GM11168 (cell line): Measurements from ENCODE around the gene RNF44.

Source experiments
- in situ Hi-C: fragments of 300-500 bp; cut with MboI; formaldehyde crosslinking; loops from one replicate; pipeline ENCODE4 v1.12.0; 2022; ENCODE audit warnings: low sequenced_read_pairs; ENCODE audit not compliant: unreplicated experiment

RNF44 gene

GRCh38 chr5:176536902-176537553, at the start of gene RNF44:
Gene RNF44 (minus strand): TSS chr5:176537402. CDS start chr5:176532472, 4,930 bp downstream.
- in situ Hi-C loops: no loop called here

DNA sequence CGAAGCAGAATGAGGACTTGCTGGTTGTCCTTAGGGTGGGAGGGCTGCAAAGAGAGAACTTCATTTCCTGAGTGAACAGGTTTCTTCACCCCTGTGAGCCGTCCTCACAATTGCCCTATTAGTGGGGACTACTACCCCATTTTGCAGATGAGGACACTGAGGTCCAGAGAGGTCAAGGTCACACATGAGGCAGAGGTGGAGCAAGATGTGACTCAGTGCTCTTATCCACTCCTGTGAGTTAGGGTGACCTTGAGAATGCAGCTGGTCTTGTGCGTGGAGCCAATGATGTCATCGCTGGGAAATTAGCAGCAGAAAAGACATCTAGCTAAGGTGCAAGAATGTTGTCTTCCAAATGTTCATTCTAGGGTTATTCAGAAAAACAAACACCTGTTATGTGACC, 45.9 kb upstream of the RNF44 start:
- in situ Hi-C loops: no loop called here

DNA sequence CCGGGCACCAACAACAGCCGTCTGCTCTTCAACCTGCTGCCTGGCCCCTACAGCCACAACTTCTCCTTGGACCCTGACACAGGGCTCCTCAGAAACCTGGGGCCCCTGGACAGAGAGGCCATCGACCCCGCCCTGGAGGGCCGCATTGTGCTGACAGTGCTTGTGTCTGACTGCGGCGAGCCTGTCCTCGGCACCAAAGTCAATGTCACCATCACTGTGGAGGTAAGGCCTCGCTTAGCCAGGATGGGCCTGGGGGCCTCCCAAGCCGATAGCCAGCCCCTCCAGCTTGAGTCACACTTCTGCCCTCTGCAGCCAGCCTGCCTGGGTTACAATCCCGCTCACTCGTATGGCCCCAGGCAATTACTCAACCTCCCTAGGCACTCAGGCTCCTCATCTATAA, 44.2 kb upstream of the RNF44 start:
- in situ Hi-C loops: no loop called here

GRCh38 chr5:176579323-176579722, 42.1 kb upstream of the RNF44 start:
- in situ Hi-C loops: no loop called here

- in situ Hi-C loops: no loop called here
Measured at GRCh38 chr5:176578391-176578808, 41.2 kb upstream of the RNF44 start.

DNA sequence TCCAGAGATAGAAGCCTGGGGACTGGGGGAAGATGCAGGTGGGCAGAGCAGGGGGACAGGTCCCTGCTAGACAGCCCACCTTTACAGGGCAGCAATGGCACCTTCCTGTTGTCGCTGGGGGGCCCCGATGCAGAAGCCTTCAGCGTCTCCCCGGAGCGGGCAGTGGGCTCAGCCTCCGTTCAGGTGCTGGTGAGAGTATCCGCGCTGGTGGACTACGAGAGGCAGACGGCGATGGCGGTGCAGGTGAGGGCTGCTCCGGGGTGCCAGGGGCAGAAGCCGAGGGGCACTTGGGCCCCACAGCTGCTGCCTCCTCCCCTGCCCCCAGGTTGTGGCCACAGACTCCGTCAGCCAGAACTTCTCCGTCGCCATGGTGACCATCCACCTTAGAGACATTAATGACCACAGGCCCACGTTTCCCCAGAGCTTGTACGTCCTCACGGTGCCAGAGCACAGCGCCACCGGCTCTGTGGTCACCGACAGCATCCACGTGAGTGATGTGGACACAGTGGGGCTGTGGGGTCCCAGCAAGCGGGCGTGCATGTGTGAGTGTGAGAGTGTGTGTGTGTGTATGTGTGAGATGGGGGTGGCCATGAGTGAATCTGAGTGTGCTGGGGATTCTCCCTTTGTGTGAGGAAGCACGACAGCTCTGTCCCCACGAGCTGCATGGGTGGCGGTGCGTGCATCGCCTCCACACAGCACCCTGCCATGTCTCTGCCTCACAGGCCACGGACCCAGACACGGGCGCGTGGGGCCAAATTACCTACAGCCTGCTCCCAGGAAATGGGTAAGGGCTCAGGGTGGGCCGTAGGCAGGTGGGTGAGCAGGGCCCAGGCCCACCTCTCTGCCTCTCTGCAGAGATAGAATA, 40.3 kb upstream of the RNF44 start:
- in situ Hi-C loops: no loop called here

DNA sequence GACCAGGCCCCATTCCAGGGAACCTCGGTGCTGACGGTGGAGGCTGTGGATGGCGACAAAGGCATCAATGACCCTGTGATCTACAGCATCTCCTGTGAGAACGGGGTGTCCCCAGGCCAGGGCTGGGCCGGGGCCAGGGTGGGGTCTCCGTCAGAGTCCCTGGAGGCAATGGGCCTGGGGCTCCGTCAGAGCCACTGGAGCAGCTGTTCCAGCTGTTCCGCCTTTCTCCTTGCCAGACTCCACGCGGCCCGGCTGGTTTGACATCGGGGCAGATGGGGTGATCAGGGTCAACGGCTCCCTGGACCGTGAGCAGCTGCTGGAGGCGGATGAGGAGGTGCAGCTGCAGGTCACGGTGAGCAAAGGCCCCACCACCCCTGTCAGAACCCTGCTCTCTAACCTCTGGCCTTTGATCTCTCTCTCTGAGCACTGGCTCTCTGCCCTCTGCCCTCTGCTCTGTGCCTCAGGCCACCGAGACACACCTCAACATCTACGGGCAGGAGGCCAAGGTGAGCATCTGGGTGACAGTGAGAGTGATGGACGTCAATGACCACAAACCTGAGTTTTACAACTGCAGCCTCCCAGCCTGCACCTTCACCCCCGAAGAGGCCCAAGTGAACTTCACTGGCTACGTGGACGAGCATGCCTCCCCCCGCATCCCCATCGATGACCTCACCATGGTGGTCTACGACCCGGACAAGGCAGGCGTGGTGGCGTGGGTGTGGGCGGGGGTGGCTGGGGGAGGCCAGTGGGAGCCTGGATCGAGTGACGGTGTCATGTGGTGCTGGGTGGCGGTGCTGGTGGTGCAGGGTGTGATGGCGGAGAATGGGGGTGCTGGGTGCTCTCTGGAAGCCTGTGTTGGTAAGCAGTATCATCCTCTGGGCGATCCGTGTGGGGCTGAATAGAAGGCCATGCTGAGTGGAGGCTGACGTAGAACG, 38.6 kb upstream of the RNF44 start:
- in situ Hi-C loops: no loop called here

GRCh38 chr5:176575066-176575465, 37.9 kb upstream of the RNF44 start:
- in situ Hi-C loops: no loop called here

- in situ Hi-C loops: no loop called here
Measured at GRCh38 chr5:176574297-176574591, 37.0 kb upstream of the RNF44 start.

DNA sequence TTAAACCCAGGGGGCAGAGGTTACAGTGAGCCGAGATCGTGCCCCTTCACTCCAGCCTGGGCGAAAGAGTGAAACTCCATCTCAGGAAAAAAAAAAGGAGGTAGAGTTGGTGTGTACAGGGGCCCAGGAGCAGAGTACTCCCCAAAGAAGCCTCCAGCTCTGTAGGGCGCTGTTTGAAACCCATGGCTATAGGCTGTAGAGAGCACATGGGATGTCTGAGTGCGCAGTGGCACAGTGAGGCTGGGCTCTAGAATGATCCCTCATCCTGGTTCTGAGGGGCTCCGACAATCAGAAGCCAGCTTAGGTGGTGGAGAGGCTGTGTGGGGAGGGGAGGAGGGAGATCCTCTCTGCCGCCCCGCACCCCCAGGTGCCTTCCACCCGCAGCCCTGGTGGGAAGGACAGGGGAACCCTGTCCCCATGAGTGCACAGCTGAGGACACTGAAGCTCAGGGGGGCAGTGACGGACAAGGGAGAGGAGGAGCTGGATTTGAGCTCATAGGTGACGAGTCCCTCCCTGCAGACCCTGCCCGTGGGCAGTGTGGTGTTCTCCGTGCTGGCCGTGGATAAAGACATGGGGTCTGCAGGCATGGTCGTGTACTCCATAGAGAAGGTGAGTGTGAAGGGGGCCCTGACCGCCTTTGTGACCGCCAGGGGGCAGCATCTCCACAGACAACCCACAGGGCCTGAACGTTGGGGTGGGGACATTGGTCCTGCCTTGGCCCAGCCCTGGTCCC, 36.5 kb upstream of the RNF44 start:
- in situ Hi-C loops: no loop called here

DNA sequence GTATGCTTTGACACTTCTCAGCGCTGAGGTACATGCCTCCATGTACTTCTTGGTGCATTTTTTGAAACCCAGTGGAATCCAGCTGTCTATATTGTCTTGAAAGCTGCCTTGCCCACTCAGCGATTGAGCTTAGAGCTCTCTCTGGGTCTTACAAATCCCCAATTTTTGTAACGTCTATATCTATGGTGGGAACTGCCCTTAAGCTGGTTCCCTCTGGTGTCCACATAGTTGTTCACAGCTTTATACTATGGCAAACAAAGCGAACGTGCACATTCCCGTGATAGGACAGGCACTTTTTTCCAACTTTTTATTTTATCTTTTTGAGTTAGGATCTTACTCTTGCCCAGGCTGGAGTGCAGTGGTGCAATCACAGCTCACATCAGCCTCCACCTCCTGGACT, 32.8 kb upstream of the RNF44 start:
- in situ Hi-C loops: no loop called here

GRCh38 chr5:176568657-176569056, 31.5 kb upstream of the RNF44 start:
- in situ Hi-C loops: no loop called here

DNA sequence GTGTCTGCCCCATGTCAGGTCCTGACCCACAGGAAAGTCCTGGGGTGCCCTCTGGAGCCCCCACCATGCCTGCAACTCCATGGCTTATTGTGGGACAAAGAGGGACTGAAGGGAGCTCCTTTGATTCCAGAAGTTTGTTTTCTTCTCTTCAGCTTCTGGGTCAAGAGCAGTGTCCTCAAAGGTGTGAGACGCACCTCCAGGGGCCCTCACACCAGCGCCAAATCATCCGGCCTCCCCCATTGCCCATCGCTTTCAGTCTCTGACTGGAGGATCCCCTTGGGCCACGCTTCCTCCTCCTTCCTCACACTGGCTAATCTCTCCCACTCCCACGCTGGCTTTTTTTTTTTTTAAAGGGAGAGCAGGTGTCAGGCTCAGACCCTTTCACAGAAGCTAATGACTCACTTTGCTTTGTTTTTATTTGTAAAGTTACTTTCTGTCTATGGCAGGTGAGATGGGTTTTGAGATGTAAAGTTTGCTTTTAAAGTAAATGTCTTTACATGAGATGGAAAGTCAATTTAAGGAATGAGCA, 28.6 kb upstream of the RNF44 start:
- in situ Hi-C loops: no loop called here

- in situ Hi-C loops: no loop called here
Measured at GRCh38 chr5:176564002-176564401, 26.8 kb upstream of the RNF44 start.

- in situ Hi-C loops: no loop called here
Measured at GRCh38 chr5:176562189-176562588, 25.0 kb upstream of the RNF44 start.

- in situ Hi-C loops: no loop called here
Measured at GRCh38 chr5:176561259-176561658, 24.1 kb upstream of the RNF44 start.

- in situ Hi-C loops: no loop called here
Measured at GRCh38 chr5:176560364-176560763, 23.2 kb upstream of the RNF44 start.

- in situ Hi-C loops: no loop called here
Measured at GRCh38 chr5:176559683-176560082, 22.5 kb upstream of the RNF44 start.

DNA sequence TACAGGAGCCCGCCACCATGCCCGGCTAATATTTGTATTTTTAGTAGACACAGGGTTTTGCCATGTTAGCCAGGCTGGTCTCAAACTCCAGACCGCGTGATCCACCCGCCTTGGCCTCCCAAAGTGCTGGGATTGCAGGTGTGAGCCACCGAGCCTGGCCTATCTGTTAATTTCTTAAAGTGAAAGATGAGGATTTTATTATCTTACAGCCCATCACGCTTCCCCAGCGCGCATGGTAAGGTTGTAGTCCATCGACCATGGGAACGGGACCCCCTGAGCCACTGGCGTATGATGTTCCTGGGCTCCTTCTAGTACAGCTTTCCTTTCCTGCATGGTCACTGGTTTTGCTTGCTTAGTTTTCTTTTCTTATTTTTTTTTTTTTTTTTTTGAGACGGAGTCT, 20.6 kb upstream of the RNF44 start:
- in situ Hi-C loops: no loop called here
